ENCODE data around the gene NRN1L. TPM values are rescaled to one million over a fixed set of nuclear protein-coding genes. Genes with fewer than 3 reads are reported as not detected.
A peak's percentile ranks its signal among the peaks of the same experiment; 100 is the strongest.

NRN1L gene
- total RNA-seq, 6 experiments from 2014 or later, result 0.25 to 0.51 (median 0.38) TPM; not detected in 3

DNA sequence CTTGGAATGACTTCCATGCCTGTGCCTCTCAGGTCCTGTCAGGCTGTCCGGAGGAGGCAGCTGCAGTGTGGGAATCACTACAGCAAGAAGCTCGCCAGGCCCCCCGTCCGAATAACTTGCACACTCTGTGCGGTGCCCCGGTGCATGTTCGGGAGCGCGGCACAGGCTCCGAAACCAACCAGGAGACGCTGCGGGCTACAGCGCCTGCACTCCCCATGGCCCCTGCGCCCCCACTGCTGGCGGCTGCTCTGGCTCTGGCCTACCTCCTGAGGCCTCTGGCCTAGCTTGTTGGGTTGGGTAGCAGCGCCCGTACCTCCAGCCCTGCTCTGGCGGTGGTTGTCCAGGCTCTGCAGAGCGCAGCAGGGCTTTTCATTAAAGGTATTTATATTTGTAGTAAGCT, 1.3 kb downstream of the NRN1L start:
- no peak for DNase-seq
- H3K9me3 Mint-ChIP-seq, result no peaks in the 10 kb centered on the region
- H3K4me1 Mint-ChIP-seq (ENCODE audit: low read depth), result peaks cover 16% of the 10 kb centered on the region
- peaks cover 12% of the 10 kb centered on the region for H3K27me3 Mint-ChIP-seq (ENCODE audit: insufficient read depth)
- H3K27ac Mint-ChIP-seq, result no peak overlapping the region
- peaks cover 21% of the 10 kb centered on the region for H3K36me3 Mint-ChIP-seq (ENCODE audit: low read depth)
- H3K4me3 Mint-ChIP-seq, result no peak overlapping the region
- TF ChIP-seq, protein P1, sequence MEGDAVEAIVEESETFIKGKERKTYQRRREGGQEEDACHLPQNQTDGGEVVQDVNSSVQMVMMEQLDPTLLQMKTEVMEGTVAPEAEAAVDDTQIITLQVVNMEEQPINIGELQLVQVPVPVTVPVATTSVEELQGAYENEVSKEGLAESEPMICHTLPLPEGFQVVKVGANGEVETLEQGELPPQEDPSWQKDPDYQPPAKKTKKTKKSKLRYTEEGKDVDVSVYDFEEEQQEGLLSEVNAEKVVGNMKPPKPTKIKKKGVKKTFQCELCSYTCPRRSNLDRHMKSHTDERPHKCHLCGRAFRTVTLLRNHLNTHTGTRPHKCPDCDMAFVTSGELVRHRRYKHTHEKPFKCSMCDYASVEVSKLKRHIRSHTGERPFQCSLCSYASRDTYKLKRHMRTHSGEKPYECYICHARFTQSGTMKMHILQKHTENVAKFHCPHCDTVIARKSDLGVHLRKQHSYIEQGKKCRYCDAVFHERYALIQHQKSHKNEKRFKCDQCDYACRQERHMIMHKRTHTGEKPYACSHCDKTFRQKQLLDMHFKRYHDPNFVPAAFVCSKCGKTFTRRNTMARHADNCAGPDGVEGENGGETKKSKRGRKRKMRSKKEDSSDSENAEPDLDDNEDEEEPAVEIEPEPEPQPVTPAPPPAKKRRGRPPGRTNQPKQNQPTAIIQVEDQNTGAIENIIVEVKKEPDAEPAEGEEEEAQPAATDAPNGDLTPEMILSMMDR (IDR thresholded peaks at IDR 0.05), result no peak

- TF ChIP-seq, protein P1 (IDR thresholded peaks at IDR 0.05), result no peak
- H3K27ac Mint-ChIP-seq, result peak overlapping the region; percentile 21; the same call in 1 of the 2 replicates
- H3K27me3 Mint-ChIP-seq (ENCODE audit: insufficient read depth), result peaks cover 11% of the 10 kb centered on the region
- DNase-seq, result no peak
- peaks cover 16% of the 10 kb centered on the region for H3K4me1 Mint-ChIP-seq (ENCODE audit: low read depth)
- peaks cover 21% of the 10 kb centered on the region for H3K36me3 Mint-ChIP-seq (ENCODE audit: low read depth)
- H3K9me3 Mint-ChIP-seq, result no peaks in the 10 kb centered on the region
- H3K4me3 Mint-ChIP-seq, result no peak overlapping the region
Observed at GRCh38 chr16:67886387-67886786, 1.7 kb downstream of the NRN1L start.

DNA sequence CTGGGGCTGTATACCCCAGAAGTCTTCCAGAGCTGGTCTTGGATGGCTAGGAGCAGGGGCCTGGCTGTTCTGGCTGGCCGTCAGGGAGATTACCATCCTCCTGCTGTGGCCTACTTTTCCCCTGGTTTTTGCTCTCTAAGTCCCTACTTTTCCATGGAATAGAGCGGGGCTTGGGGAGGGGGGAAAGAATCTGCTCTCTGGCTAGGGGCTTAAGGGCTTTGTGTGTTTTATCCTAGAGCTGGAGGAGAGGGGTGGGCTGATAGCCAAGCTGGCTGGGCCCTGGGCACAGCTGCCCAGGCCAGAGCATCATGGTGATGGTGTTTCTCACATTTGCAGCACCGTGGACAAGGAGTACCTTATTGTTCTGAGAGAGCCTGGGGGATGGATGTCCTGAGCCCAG, 3.6 kb downstream of the NRN1L start:
- no peak for DNase-seq
- peaks cover 5% of the 10 kb centered on the region for H3K27me3 Mint-ChIP-seq (ENCODE audit: insufficient read depth)
- H3K4me1 Mint-ChIP-seq (ENCODE audit: low read depth), result peaks cover 24% of the 10 kb centered on the region
- H3K27ac Mint-ChIP-seq, result no peak overlapping the region
- no peak overlapping the region for H3K4me3 Mint-ChIP-seq
- peaks cover 15% of the 10 kb centered on the region for H3K36me3 Mint-ChIP-seq (ENCODE audit: low read depth)
- no peaks in the 10 kb centered on the region for H3K9me3 Mint-ChIP-seq
- TF ChIP-seq, protein P1 (IDR thresholded peaks at IDR 0.05), result no peak

DNA sequence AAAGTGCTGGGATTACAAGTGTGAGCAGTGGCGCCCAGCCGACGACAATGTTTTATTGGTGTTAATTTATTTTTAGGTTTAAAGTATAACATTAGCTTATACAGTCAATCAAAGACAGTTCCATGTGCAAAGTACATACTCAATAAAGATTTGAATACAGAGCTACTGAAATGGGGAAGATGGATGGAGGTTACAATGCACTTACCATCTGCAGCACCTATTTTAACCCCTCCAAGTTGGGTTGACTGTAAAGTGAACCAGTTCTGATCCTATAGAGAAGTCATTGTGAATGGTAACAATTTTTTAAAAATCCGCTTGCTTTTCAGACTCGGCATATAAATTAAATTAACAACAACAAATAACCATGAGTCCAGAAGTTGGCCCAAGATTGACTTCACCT, 7.7 kb downstream of the NRN1L start:
- no peak for DNase-seq
- Mint-ChIP-seq H3K4me3 (peak overlapping the region; percentile 88), H3K27me3 (ENCODE audit: insufficient read depth) (no peaks in the 10 kb centered on the region), H3K36me3 (ENCODE audit: low read depth) (no peaks in the 10 kb centered on the region), H3K9me3 (no peaks in the 10 kb centered on the region), H3K27ac (peak overlapping the region; percentile 70), H3K4me1 (ENCODE audit: low read depth) (peaks cover 26% of the 10 kb centered on the region)
- TF ChIP-seq, protein P1 (IDR thresholded peaks at IDR 0.05), result no peak

- Mint-ChIP-seq H3K27ac (peak within 1 kb of the TSS; percentile 94), H3K9me3 (no peaks in the 10 kb centered on the region), H3K4me3 (peak within 1 kb of the TSS; percentile 97), H3K27me3 (ENCODE audit: insufficient read depth) (no peaks in the 10 kb centered on the region), H3K4me1 (ENCODE audit: low read depth) (peaks cover 29% of the 10 kb centered on the region), H3K36me3 (ENCODE audit: low read depth) (no peaks in the 10 kb centered on the region)
- TF ChIP-seq, protein P1 (IDR thresholded peaks at IDR 0.05), result no peak
- DNase-seq, result peak; percentile 93
Observed at GRCh38 chr16:67892899-67893742, 8.4 kb downstream of the NRN1L start, which contains the start of gene PSKH1. PSKH1 (plus strand) TSS chr16:67893254; CDS start chr16:67908750, 15,496 bp downstream.
